K562 (cell line): ENCODE data around the gene ARHGAP15.

Experiments
- ETV5 ChIP-seq: sonication (generic); formaldehyde crosslinking; IDR thresholded peaks from 2 replicates; pipeline ENCODE4 v1.4.0; 2020; ENCODE audit warnings: low read depth, mild to moderate bottlenecking, missing genetic modification reagents
- IRF1 ChIP-seq: sonication (generic); formaldehyde crosslinking; IDR thresholded peaks from 2 replicates; pipeline ENCODE4 v1.8.0; 2022; ENCODE audit warnings: missing genetic modification reagents, mild to moderate bottlenecking, borderline replicate concordance
- KLF1 ChIP-seq: fragments of 450-650 bp; IDR thresholded peaks from 2 replicates; pipeline ENCODE4 v1.6.1; 2016; ENCODE audit warnings: missing genetic modification characterization, missing compliant biosample characterization
- POLR2A ChIP-seq: fragments of 450-650 bp; conservative IDR thresholded peaks from 2 replicates; pipeline ENCODE4 v1.6.1; 2016
- POLR3G ChIP-seq: IDR thresholded peaks from 2 replicates; pipeline ENCODE4 v1.6.1; 2011; ENCODE audit not compliant: insufficient read length, insufficient replicate concordance; ENCODE audit errors: extremely low read depth
- SIN3A ChIP-seq, 2 experiments: fragments of 150-350 bp in 1 of 2; IDR thresholded peaks; 2 replicates each; pipeline ENCODE4 v1.6.1; 2011 to 2016; ENCODE audit warnings: borderline replicate concordance in 2 of 2, low read depth in 2 of 2, low read length in 2 of 2, mild to moderate bottlenecking in 2 of 2, moderate library complexity in 2 of 2; ENCODE audit not compliant: control insufficient read depth in 1 of 2
- SIRT6 ChIP-seq: IDR thresholded peaks from one replicate; pipeline ENCODE4 v1.6.1; 2012; ENCODE audit warnings: low read depth, mild to moderate bottlenecking, control low read depth, inconsistent platforms, low read length, moderate library complexity
- SP1 ChIP-seq: sonication (generic); formaldehyde crosslinking; IDR thresholded peaks from 2 replicates; pipeline ENCODE4 v1.8.1; 2022; ENCODE audit warnings: mild to moderate bottlenecking, missing genetic modification reagents
- U2AF2 ChIP-seq: fragments of 200-400 bp; formaldehyde crosslinking; optimal IDR thresholded peaks from 2 replicates; pipeline ENCODE3; 2017; ENCODE audit warnings: low read depth, mild to moderate bottlenecking, low read length
- ZKSCAN3 ChIP-seq: fragments of 250-450 bp; sonication (Bioruptor Pico); IDR thresholded peaks from 2 replicates; pipeline ENCODE4 v1.4.0; 2020
- TF ChIP-seq, protein P1 (sequence below): fragments of 250-450 bp; sonication (Bioruptor Pico); IDR thresholded peaks from 2 replicates; pipeline ENCODE4 v1.5.0; 2020; ENCODE audit warnings: mild to moderate bottlenecking, borderline replicate concordance
- TF ChIP-seq, protein P2 (sequence below): fragments of 250-450 bp; sonication (Bioruptor Pico); IDR thresholded peaks from 2 replicates; pipeline ENCODE4 v1.5.0; 2021; ENCODE audit warnings: mild to moderate bottlenecking, borderline replicate concordance
- TF ChIP-seq, protein P3 (sequence below): fragments of 450-650 bp; formaldehyde crosslinking; conservative IDR thresholded peaks from 2 replicates; pipeline ENCODE4 v1.4.0; 2022; ENCODE audit warnings: mild to moderate bottlenecking, missing genetic modification characterization

DNA sequence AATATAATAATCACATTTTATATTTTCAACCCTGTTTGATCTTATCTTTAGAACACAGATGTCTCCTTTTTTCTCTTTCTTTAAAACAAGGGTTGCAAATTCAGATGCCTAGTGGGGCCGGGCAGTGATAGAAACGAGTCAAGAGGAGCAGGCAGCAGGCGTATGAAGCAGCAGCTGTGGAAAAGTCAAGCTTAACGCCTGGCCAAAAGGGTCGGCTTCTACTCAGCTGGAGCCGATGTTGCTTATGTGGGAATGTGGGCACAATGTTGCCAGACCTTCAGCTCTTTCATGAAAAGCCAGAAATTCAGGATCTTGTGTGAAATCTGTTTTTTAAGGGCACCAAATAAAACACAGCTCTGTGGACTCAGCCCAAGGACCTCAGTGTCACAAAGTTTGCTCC is 642.7 kb downstream of the ARHGAP15 start:
- no peak for TF ChIP-seq KLF1 (tag)
- TF ChIP-seq, protein P1, sequence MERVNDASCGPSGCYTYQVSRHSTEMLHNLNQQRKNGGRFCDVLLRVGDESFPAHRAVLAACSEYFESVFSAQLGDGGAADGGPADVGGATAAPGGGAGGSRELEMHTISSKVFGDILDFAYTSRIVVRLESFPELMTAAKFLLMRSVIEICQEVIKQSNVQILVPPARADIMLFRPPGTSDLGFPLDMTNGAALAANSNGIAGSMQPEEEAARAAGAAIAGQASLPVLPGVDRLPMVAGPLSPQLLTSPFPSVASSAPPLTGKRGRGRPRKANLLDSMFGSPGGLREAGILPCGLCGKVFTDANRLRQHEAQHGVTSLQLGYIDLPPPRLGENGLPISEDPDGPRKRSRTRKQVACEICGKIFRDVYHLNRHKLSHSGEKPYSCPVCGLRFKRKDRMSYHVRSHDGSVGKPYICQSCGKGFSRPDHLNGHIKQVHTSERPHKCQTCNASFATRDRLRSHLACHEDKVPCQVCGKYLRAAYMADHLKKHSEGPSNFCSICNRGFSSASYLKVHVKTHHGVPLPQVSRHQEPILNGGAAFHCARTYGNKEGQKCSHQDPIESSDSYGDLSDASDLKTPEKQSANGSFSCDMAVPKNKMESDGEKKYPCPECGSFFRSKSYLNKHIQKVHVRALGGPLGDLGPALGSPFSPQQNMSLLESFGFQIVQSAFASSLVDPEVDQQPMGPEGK (CRISPR knock-in tag) = no peak
- no peak for TF ChIP-seq SIRT6
- TF ChIP-seq ZKSCAN3 (CRISPR knock-in tag) = no peak
- TF ChIP-seq SP1 (CRISPR knock-in tag) = no peak
- no peak for TF ChIP-seq IRF1 (CRISPR knock-in tag)
- no peak for TF ChIP-seq U2AF2
- no peak for TF ChIP-seq ETV5 (CRISPR knock-in tag)
- no peak for TF ChIP-seq POLR2A
- no peak for TF ChIP-seq POLR3G
- TF ChIP-seq SIN3A (IDR thresholded peaks at IDR 0.05; ENCODE audit: borderline replicate concordance in 2 of 2, control insufficient read depth in 1 of 2, low read depth in 2 of 2, low read length in 2 of 2) = no peak
- TF ChIP-seq, protein P2, sequence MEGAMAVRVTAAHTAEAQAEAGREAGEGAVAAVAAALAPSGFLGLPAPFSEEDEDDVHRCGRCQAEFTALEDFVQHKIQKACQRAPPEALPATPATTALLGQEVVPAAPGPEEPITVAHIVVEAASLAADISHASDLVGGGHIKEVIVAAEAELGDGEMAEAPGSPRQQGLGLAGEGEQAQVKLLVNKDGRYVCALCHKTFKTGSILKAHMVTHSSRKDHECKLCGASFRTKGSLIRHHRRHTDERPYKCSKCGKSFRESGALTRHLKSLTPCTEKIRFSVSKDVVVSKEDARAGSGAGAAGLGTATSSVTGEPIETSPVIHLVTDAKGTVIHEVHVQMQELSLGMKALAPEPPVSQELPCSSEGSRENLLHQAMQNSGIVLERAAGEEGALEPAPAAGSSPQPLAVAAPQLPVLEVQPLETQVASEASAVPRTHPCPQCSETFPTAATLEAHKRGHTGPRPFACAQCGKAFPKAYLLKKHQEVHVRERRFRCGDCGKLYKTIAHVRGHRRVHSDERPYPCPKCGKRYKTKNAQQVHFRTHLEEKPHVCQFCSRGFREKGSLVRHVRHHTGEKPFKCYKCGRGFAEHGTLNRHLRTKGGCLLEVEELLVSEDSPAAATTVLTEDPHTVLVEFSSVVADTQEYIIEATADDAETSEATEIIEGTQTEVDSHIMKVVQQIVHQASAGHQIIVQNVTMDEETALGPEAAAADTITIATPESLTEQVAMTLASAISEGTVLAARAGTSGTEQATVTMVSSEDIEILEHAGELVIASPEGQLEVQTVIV (CRISPR knock-in tag) = no peak
- TF ChIP-seq, protein P3, sequence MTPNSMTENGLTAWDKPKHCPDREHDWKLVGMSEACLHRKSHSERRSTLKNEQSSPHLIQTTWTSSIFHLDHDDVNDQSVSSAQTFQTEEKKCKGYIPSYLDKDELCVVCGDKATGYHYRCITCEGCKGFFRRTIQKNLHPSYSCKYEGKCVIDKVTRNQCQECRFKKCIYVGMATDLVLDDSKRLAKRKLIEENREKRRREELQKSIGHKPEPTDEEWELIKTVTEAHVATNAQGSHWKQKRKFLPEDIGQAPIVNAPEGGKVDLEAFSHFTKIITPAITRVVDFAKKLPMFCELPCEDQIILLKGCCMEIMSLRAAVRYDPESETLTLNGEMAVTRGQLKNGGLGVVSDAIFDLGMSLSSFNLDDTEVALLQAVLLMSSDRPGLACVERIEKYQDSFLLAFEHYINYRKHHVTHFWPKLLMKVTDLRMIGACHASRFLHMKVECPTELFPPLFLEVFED (CRISPR knock-in tag) = no peak
